CD1c-positive myeloid dendritic cell (primary cell): Measurements from ENCODE around the gene SPATA7.

Source experiments
- DNase-seq: peaks from one replicate; pipeline ENCODE4 v3.0.0-alpha.2; 2016; ENCODE audit errors: extremely low spot score

SPATA7 gene

DNA sequence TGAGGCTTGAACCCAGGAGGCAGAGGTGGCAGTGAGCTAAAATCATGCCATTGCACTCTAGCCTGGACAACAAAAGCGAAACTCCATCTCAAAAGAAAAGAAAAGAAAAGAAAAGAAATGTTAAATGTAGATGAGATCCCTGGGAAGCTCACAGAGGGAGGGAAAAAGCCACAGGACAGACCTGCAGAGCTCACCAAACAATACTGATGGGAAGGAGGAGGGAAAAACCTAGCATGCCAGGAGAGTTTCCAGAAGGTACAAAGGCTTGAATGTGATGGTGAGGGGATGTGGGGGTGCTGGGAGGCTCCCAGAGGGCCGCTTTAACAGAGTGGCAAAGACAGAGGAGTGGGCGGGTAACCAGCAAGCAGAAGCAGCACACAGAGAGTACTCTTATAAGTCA is 97.1 kb downstream of the SPATA7 start:
- DNase-seq = no peak
